HepG2 (cell line): Measurements from ENCODE around the gene ZNF446. TPM values are rescaled to one million over a fixed set of nuclear protein-coding genes. Genes with fewer than 3 reads are reported as not detected.

ENCODE experiments used
- AGO1 ChIP-seq: fragments of 200-400 bp; formaldehyde crosslinking; IDR thresholded peaks from 2 replicates; pipeline ENCODE4 v1.6.1; 2017; ENCODE audit warnings: mild to moderate bottlenecking, low read depth, low read length, moderate library complexity; ENCODE audit not compliant: poor library complexity, severe bottlenecking
- JUNB ChIP-seq: sonication (generic); formaldehyde crosslinking; IDR thresholded peaks from 2 replicates; pipeline ENCODE4 v1.8.0; 2022; ENCODE audit warnings: missing genetic modification reagents, mild to moderate bottlenecking, borderline replicate concordance
- KDM5B ChIP-seq: sonication (generic); formaldehyde crosslinking; IDR thresholded peaks from 2 replicates; pipeline ENCODE4 v1.4.0; 2020; ENCODE audit warnings: missing genetic modification reagents, mild to moderate bottlenecking, borderline replicate concordance
- NCOA2 ChIP-seq: sonication (generic); formaldehyde crosslinking; IDR thresholded peaks from 2 replicates; pipeline ENCODE4 v1.8.0; 2022; ENCODE audit warnings: inconsistent platforms
- PCBP1 ChIP-seq: fragments of 200-400 bp; formaldehyde crosslinking; IDR thresholded peaks from 2 replicates; pipeline ENCODE4 v1.6.1; 2017; ENCODE audit warnings: mild to moderate bottlenecking, low read depth, low read length, borderline replicate concordance
- POLR2A ChIP-seq, 2 experiments: IDR thresholded peaks; 2 replicates each; pipeline ENCODE4 v1.6.1; 2011; ENCODE audit warnings: low read depth in 2 of 2, low read length in 2 of 2, mild to moderate bottlenecking in 1 of 2, moderate library complexity in 1 of 2; ENCODE audit not compliant: insufficient read depth in 1 of 2
- TFDP1 ChIP-seq: IDR thresholded peaks from 2 replicates; pipeline ENCODE4 v1.6.1; 2016; ENCODE audit warnings: missing compliant biosample characterization, missing genetic modification reagents, borderline replicate concordance
- ZFX ChIP-seq: sonication (generic); formaldehyde crosslinking; IDR thresholded peaks from 2 replicates; pipeline ENCODE4 v1.4.0; 2020; ENCODE audit warnings: mild to moderate bottlenecking, low read depth, missing genetic modification reagents, moderate library complexity
- ZNF34 ChIP-seq: sonication (generic); formaldehyde crosslinking; IDR thresholded peaks from 2 replicates; pipeline ENCODE4 v1.4.0; 2020; ENCODE audit warnings: mild to moderate bottlenecking, missing genetic modification reagents, borderline replicate concordance
- ZNF431 ChIP-seq: sonication (generic); formaldehyde crosslinking; IDR thresholded peaks from 2 replicates; pipeline ENCODE4 v1.9.0; 2022; ENCODE audit warnings: missing genetic modification reagents, low read depth, mild to moderate bottlenecking, borderline replicate concordance
- ZNF574 ChIP-seq: sonication (generic); formaldehyde crosslinking; IDR thresholded peaks from 2 replicates; pipeline ENCODE4 v1.4.0; 2020; ENCODE audit warnings: missing genetic modification reagents
- ZNF850 ChIP-seq: sonication (generic); formaldehyde crosslinking; conservative IDR thresholded peaks from 2 replicates; pipeline ENCODE4 v1.9.0; 2021; ENCODE audit warnings: mild to moderate bottlenecking, missing genetic modification reagents
- ZSCAN12 ChIP-seq: sonication (generic); formaldehyde crosslinking; IDR thresholded peaks from 2 replicates; pipeline ENCODE4 v1.9.0; 2021; ENCODE audit warnings: mild to moderate bottlenecking, missing genetic modification reagents
- ZSCAN21 ChIP-seq: sonication (generic); formaldehyde crosslinking; IDR thresholded peaks from 2 replicates; pipeline ENCODE4 v1.8.0; 2022; ENCODE audit warnings: mild to moderate bottlenecking, missing genetic modification reagents, moderate library complexity, borderline replicate concordance
- polyA plus RNA-seq, 8 experiments: library from polyadenylated mRNA; depleted of rRNA in 3 of 8; stranded (reverse) in 7 of 8; unstranded in 1 of 8; fragments of >200 nt; fragmentation: Illumina TruSeq in 4 of 8; extraction: Trizol in 4 of 8; gene quantifications; 2 replicates each; pipeline versions ENCODE4 v1.2.1 to v1.2.3, GENCODE V29; 2011 to 2016; ENCODE audit warnings: low read depth in 4 of 8, missing spikeins in 1 of 8, mixed read lengths in 1 of 8; ENCODE audit not compliant: insufficient read depth in 1 of 8
- total RNA-seq, 5 experiments: library from RNA; depleted of rRNA; stranded (reverse); fragments of >200 nt; fragmentation: Illumina TruSeq; extraction: Trizol; gene quantifications; 2 replicates each; pipeline ENCODE4 v1.2.3, GENCODE V29; 2016; ENCODE audit warnings: low read depth in 1 of 5
- TF ChIP-seq, protein P1 (sequence below): sonication (generic); formaldehyde crosslinking; IDR thresholded peaks from 2 replicates; pipeline ENCODE4 v1.5.0; 2020; ENCODE audit warnings: mild to moderate bottlenecking, missing genetic modification reagents, borderline replicate concordance
- TF ChIP-seq, protein P2 (sequence below): sonication (generic); formaldehyde crosslinking; IDR thresholded peaks from 2 replicates; pipeline ENCODE4 v1.4.0; 2020; ENCODE audit warnings: missing genetic modification reagents
- TF ChIP-seq, protein P3 (sequence below): sonication (generic); formaldehyde crosslinking; IDR thresholded peaks from 2 replicates; pipeline ENCODE4 v1.5.1; 2020; ENCODE audit warnings: missing genetic modification reagents, mild to moderate bottlenecking, borderline replicate concordance

The ZNF446 gene
- total and polyA plus RNA-seq, 2 of the 13 experiments (the other 11 are each of a cell fraction or from before 2014, with no cell fraction given): 3.0 to 3.6 TPM

DNA sequence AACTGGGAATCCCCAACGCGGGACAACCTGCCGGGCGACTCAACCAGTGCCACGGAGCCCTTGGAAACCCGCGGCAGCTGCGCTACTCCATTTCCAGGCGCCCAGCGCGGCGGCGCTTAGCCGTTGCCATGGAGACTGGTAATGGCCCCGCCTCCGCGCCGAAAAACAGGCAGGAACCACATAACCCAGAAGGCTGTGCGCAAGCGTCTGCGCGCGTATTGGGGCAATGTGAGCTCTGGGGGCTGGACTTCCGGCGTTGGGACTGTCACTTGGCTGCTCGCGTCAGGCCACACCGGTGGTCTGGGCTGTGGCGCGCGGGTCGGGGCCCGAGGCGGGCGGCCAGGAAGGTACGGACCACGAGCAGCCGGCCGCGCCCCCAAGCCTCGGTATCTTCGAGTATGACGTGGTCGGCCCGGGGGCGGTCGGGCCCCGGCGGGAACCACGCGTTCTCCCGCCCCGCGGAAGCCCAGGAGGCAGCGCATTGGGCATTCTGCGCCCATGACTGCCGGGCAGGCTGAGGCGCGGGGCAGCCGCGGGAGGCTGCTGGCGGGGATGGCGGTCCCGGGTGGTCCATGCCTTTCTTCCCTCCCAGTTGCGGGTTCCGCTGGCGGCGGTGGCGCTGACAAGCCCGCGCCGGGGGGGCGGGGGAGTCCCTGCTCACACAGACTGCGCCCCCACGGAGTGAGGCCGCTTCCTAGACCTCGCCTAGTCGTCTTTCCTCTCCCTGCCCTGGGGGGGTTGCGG, 24.6 kb upstream of the ZNF446 start, which contains the start of gene ZNF324B (continued):
- TF ChIP-seq, protein P1, sequence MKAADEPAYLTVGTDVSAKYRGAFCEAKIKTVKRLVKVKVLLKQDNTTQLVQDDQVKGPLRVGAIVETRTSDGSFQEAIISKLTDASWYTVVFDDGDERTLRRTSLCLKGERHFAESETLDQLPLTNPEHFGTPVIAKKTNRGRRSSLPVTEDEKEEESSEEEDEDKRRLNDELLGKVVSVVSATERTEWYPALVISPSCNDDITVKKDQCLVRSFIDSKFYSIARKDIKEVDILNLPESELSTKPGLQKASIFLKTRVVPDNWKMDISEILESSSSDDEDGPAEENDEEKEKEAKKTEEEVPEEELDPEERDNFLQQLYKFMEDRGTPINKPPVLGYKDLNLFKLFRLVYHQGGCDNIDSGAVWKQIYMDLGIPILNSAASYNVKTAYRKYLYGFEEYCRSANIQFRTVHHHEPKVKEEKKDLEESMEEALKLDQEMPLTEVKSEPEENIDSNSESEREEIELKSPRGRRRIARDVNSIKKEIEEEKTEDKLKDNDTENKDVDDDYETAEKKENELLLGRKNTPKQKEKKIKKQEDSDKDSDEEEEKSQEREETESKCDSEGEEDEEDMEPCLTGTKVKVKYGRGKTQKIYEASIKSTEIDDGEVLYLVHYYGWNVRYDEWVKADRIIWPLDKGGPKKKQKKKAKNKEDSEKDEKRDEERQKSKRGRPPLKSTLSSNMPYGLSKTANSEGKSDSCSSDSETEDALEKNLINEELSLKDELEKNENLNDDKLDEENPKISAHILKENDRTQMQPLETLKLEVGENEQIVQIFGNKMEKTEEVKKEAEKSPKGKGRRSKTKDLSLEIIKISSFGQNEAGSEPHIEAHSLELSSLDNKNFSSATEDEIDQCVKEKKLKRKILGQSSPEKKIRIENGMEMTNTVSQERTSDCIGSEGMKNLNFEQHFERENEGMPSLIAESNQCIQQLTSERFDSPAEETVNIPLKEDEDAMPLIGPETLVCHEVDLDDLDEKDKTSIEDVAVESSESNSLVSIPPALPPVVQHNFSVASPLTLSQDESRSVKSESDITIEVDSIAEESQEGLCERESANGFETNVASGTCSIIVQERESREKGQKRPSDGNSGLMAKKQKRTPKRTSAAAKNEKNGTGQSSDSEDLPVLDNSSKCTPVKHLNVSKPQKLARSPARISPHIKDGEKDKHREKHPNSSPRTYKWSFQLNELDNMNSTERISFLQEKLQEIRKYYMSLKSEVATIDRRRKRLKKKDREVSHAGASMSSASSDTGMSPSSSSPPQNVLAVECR (CRISPR knock-in tag): peak; percentile 98
- TF ChIP-seq, protein P2, sequence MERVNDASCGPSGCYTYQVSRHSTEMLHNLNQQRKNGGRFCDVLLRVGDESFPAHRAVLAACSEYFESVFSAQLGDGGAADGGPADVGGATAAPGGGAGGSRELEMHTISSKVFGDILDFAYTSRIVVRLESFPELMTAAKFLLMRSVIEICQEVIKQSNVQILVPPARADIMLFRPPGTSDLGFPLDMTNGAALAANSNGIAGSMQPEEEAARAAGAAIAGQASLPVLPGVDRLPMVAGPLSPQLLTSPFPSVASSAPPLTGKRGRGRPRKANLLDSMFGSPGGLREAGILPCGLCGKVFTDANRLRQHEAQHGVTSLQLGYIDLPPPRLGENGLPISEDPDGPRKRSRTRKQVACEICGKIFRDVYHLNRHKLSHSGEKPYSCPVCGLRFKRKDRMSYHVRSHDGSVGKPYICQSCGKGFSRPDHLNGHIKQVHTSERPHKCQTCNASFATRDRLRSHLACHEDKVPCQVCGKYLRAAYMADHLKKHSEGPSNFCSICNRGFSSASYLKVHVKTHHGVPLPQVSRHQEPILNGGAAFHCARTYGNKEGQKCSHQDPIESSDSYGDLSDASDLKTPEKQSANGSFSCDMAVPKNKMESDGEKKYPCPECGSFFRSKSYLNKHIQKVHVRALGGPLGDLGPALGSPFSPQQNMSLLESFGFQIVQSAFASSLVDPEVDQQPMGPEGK (CRISPR knock-in tag): peak; percentile 61
- TF ChIP-seq JUNB (CRISPR knock-in tag) (no peak), ZNF850 (CRISPR knock-in tag) (no peak), TFDP1 (CRISPR knock-in tag) (peak; percentile 25; the same call in 1 of the 2 replicates), POLR2A (IDR thresholded peaks at IDR 0.05; ENCODE audit: insufficient read depth in 1 of 2, low read depth in 2 of 2, low read length in 2 of 2) (peak in 1 of 2 experiments; percentile 76; a peak in 2 of 4 replicates), ZNF431 (CRISPR knock-in tag) (0 out of 2 replicates have a peak, but pooled peaks have one; percentile 41), PCBP1 (peak; percentile 47; the same call in 1 of the 2 replicates), AGO1 (peak; percentile 34), ZFX (CRISPR knock-in tag) (peak; percentile 78), NCOA2 (CRISPR knock-in tag) (no peak), KDM5B (CRISPR knock-in tag) (peak; percentile 36; the same call in 1 of the 2 replicates), ZNF34 (CRISPR knock-in tag) (peak; percentile 62; the same call in 1 of the 2 replicates), ZSCAN12 (CRISPR knock-in tag) (no peak), ZNF574 (peak; percentile 83), ZSCAN21 (no peak)
- TF ChIP-seq, protein P3, sequence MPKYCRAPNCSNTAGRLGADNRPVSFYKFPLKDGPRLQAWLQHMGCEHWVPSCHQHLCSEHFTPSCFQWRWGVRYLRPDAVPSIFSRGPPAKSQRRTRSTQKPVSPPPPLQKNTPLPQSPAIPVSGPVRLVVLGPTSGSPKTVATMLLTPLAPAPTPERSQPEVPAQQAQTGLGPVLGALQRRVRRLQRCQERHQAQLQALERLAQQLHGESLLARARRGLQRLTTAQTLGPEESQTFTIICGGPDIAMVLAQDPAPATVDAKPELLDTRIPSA: 0 out of 2 replicates have a peak, but pooled peaks have one; percentile 61
